GM19023 (cell line): Measurements from ENCODE around the gene NPNT.
"Not testable (repeated sequence)": the region's sequence is repeated elsewhere in the genome, so short reads cannot be mapped to it uniquely, and the experiment has no call there.

ENCODE experiments used
- ATAC-seq: cut with Tn5 transposase; IDR thresholded peaks from one replicate; pipeline ENCODE4 v1.9.1; 2021; ENCODE audit warnings: mild to moderate bottlenecking, moderate library complexity; ENCODE audit not compliant: unreplicated experiment

NPNT gene

DNA sequence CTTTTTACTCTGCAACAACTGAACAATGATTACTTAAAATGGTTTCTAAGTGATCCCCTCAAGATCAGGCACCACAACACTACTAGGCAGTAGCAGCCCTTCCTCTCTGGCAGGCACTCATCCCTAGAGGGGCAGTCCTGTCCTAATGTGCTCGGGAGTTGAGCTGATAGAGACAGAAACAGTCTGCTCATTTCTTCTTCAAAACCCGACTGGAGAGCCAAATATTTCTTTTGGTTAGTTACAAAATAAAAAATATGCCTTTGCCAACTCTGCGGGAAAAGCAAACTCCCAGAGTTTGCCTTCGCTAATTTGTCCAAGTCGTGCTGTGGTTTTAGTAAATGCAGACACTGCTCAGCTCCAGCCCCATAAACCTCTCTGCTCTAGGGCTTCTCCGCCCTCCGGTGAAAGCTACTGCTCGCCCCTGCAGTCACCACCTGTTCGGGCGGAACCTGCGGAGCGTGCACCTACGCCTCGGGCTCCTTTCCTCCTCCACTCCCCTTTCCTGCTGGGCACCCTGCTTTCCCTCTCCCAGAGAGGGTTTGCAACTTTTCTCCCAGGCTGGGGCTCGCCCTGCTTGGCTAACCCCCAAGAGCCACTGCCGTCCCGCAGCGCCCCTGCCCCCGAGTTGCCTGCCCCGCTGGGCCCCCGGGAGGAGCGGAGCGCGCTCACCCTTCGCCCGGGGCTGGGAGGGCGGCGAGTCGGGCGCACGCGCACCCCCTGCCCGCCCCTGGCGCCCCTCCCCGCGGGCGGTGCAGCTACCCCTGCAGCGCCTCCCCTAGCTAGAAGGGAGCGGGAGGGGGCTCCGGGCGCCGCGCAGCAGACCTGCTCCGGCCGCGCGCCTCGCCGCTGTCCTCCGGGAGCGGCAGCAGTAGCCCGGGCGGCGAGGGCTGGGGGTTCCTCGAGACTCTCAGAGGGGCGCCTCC lies at the start of gene NPNT:
NPNT (plus strand) TSS at position 812 of the 923 bp plus-strand sequence. CDS start 182 bp downstream, outside the sequence.
- peak; percentile 26 for ATAC-seq

GRCh38 chr4:105845559-105845958 lies 49.7 kb upstream of the NPNT start:
- ATAC-seq: no peak

GRCh38 chr4:105848359-105848758 lies 46.9 kb upstream of the NPNT start:
- ATAC-seq: not testable (repeated sequence)

DNA sequence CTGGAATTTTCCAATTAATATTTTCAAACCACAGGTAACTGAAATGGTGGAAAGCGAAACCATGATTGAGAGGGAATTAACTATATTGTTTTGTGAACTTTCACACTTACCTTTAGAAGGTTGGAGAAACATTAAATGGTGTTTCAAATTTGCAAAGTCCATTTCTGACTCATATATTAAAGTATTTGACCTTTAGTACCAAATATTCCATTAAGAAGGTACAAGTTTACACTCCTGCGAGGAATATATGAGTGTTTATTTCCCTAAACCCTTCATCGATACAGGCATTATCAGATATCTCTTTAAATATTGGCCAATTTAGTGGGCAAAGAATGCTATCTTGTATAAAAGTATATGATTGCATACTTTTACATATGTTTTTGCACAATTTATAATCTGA lies 44.1 kb upstream of the NPNT start:
- no peak for ATAC-seq

DNA sequence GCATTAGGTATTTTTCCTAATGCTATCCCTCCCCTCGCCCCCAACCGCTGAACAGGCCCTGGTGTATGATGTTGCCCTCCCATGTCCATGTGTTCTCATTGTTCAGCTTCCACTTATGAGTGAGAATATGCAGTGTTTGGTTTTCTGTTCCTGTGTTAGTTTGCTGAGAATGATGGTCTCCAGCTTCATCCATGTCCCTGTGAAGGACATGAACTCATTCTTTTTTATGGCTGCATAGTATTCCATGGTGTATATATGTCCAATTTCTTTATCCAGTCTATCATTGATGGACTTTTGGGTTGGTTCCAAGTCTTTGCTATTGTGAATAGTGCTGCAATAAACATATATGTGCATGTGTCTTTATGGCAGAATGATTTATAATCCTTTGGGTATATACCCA lies 43.0 kb upstream of the NPNT start:
- ATAC-seq: not testable (repeated sequence)

- ATAC-seq: no peak
These were observed 36.7 kb upstream of the NPNT start for GRCh38 chr4:105858466-105859040.

- ATAC-seq: no peak
These were observed 36.0 kb upstream of the NPNT start for GRCh38 chr4:105859233-105859632.

- no peak for ATAC-seq
These were observed 24.3 kb upstream of the NPNT start for GRCh38 chr4:105870963-105871362.

DNA sequence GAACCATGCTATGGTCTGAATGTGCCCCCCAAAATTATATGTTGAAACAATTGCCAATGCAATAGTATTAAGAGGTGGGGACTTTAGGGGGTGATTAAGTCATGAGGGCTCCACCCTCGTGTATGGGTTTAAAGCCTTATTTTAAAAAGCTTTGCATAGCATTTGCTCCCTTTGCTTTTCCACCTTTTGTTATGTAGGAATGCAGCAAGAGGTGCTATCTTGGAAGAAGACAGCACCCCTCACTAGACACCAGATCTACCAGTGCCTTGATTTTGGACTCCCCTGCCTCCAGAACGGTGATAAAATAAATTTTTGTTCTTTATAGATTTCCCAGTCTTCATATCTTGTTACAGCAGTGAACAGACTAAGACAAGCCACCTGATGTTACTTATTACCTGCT lies 23.3 kb upstream of the NPNT start:
- no peak for ATAC-seq

- no peak for ATAC-seq
These were observed 20.0 kb upstream of the NPNT start for GRCh38 chr4:105875233-105875632.

DNA sequence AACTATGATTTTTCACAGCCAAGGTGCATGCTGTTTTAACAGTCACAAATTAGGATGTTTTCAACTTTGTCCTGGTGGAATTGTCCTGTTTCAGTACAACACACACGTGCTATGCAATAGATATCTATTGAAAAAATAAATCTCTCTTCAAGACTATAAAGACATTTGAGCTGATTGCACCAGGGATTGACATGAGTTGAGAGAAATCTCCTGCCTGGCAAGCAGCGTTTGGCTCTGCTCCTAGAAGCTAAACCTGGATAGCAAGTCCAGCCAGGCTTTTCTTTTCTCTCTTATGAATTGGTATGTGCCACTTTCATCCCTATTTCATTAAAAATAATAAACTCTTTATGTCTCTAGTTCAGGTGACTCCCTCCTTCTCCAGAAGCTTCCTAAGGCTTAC lies 16.6 kb upstream of the NPNT start:
- no peak for ATAC-seq

- ATAC-seq: no peak
These were observed 7.8 kb upstream of the NPNT start for GRCh38 chr4:105887508-105887907.

DNA sequence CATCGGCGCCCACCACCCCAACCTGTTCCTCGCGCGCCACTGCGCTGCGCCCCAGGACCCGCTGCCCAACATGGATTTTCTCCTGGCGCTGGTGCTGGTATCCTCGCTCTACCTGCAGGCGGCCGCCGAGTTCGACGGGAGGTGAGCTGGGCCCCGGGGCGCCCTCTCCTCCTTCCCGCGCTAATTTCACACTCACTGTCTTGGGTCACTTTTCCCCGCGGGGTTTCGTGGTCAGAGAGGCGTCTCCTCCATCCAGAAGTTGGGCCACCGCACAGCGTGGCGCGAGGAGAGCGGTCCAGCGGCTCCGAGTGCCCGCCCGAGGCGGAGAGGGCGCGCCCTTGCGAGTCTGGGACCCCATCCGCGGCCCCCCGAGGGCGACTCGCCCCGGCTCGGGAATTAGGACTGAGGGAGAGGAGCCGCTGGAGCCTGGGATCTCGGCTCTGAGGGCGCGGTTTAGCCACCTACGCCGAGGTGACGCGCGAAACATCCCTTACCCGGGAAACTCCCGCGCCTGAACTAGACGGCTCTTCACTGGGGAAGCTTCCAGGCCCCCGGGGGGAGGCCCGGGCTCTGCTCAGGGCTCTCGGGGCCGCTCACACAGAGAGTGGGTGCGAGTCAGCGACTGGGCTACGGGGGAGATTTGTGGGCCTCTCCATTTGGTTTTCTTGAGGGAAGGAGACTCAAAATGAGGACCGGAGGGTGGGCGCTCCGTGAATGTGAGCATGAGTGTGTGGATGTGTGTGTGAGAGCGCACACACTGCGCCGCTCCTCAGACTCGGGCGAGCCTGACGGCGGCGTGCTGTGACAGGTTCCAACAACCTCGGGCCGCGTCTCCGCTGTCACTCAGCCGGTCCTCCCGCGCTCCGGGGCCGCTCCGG lies 551 bp downstream of the NPNT start:
- ATAC-seq: peak; percentile 53

- ATAC-seq: peak; percentile 26
These were observed 1.2 kb downstream of the NPNT start for GRCh38 chr4:105896461-105896942.

DNA sequence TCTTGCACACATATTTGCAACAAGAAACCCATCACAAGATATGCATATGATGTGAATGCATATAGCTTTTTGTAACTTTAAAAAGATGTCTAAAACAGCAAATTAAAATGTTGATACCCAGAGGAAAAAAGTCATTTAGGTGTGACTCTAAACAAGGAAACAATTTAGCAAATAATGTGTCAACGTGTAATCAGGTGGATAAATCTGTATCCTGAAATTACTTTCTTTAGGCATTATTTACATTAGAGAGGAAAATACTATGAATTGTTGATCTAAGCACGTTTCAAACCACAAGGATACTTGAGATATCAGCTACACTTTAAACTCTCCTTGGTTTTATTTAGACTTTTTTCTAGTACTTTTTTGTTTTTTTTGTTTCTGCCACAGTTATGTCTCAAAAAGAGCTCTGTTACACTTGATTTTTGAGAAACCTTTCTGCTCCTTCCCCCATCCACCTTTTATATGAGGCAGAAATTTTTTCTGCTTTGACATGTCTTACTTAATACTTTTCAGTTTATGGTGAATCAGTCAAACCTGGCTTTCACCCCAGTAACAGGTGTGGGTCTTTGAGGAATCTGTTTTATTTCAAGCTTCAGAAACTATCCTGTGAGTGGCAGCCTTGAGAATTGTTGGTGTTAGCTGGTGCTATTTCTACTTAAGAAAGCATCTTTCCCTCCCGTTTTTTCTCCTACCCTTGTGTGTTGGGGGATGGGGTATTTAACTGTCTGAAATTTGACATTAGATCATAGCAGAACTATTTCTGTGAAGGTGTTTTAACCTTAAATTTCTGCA lies 1.9 kb downstream of the NPNT start:
- no peak for ATAC-seq

DNA sequence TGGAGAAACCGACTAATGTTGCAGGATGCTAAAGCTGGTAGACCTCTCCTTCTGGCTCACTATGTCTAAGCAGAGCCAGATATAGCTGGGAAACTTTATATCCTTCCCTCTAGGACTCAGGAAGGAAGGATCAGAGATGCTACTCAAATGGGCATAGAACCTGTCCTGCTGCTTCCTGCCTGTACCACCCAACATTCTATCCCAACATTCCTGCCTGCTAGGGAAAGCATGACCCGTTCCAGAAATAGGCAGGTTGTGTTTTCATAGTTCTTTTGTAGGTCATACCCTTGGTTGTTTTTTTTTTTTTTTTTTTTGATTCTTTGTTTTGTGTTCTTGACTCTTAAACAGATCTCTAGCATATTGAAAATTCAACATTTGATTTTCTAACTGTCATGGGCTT lies 5.3 kb downstream of the NPNT start:
- no peak for ATAC-seq

DNA sequence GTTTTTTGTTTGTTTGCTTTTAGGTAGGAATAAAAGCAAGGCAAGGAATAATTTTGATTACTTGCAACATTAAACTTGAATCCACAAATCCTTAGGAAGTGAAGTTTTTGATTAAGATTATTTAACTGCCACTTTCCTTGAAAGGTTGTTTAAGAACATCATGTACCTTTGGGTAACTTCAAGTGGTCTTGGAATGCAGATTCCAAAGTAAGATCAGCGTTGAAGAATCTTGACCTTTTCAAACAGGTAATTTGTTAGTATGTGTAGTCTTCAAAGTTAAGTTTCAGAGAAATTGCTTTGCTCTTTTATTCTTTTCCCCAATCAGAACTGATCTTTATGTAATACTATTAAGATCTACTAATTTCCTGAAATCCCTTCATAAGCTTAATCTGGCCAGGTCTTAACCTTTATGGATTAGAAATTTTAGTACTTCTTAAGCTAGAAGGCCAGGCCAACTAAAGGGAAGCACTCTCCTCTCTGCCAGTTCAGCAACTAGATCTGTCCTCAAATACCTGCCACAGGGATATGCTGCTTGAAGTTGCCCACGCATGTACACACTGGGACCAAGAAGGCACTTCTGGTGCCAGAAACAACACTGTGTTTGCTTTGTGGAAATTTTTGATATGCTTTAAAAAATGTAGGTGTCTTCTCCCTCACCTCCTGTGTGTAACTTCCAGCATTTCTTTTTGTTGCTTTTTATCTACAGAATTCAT lies 7.4 kb downstream of the NPNT start:
- no peak for ATAC-seq

DNA sequence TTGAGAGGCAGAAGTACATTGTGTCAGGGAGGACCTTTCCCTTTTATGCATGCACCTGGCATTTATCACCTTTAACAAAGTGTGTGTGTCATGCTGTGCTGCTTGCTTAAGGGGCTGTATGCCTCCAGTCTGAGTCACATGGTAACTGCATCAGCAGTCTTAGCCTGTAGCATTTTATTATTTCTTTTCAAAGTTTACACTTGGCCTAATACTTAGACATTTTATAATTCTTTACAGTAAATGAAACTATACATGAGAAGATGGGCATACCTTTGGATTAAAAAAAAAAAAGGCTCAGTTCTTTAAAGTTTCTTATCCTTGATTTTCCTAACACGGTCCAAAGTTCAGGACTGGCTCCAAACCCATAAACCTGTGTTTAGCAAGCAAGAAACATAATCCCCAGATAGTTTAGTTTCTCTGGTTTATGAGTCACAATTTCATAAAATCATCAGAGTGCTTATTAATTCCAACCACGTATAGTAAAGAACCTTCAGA lies 14.6 kb downstream of the NPNT start:
- ATAC-seq: no peak

GRCh38 chr4:105911426-105911825 lies 16.2 kb downstream of the NPNT start:
- ATAC-seq: no peak

DNA sequence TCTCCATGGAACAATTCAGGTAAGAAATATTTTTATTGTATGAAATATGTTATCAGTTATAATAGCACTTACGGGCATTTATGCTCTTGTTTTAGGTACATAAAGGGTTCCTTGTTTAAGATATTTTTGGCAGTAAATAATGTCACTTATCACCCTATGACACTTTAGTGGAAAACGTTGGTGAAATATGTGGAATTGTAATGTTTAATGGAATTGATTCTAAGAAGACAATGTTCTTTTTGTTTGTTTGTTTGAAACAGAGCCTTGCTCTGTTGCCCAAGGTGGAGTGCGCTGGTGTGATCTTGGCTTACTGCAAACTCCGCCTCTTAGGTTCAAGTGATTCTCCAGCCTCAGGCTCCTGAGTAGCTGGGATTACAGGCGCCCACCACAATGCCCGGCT lies 17.4 kb downstream of the NPNT start:
- ATAC-seq: no peak
